Measurements from ENCODE around the gene DGUOK. TPM values are rescaled to one million over a fixed set of nuclear protein-coding genes. Genes with fewer than 3 reads are reported as not detected.

Gene DGUOK
- total and polyA plus RNA-seq, 2 of the 4 experiments (the other 2 are of a cell fraction) = 66.3 to 111 TPM

GRCh38 chr2:73997813-73998212, 71.1 kb downstream of the DGUOK start:
- POLR2A ChIA-PET (ENCODE audit: unreplicated experiment) = no interaction called here
- DNase-seq (no peak), ATAC-seq (ENCODE audit: low read depth) (no peak)
- Histone ChIP-seq H4K20me1 (ENCODE audit: insufficient read depth, low read length) (peaks cover 78% of the 10 kb centered on the region), H4K91ac (ENCODE audit: insufficient read depth, low read depth, low read length) (no peak overlapping the region), H2AK5ac (ENCODE audit: low read depth, low read length) (no peak overlapping the region; the same call in 1 of the 2 replicates), H3K9ac (ENCODE audit: low read depth, low read length) (no peak overlapping the region), H3K79me1 (ENCODE audit: low read depth in 1 of 2, low read length in 2 of 2) (peaks cover 35 to 93% of the 10 kb centered on the region in 2 experiments), H3K14ac (replicated peaks; ENCODE audit: low read depth, low read length) (no peak overlapping the region), H3K4me2 (ENCODE audit: low read depth, low read length) (no peak overlapping the region), H3K18ac (ENCODE audit: low read depth, low read length) (no peak overlapping the region), H2BK15ac (ENCODE audit: low read depth, low read length) (no peak overlapping the region), H3K27me3 (ENCODE audit: control insufficient read depth, insufficient read depth, low read length) (no peaks in the 10 kb centered on the region), H3K56ac (ENCODE audit: extremely low read depth, insufficient read depth, low read length) (no peak overlapping the region), H4K5ac (ENCODE audit: low read depth, low read length) (no peak overlapping the region), H3K4me3 (ENCODE audit: insufficient read depth, low read depth, low read length) (no peak overlapping the region), H4K8ac (ENCODE audit: low read depth in 2 of 2, low read length in 2 of 2) (no peak overlapping the region), H3K27ac (ENCODE audit: insufficient read depth, low read length) (no peak overlapping the region), H3K36me3 (ENCODE audit: control insufficient read depth, insufficient read depth, low read length) (no peaks in the 10 kb centered on the region), H3K9me1 (ENCODE audit: insufficient read depth, low read length) (peaks cover 31% of the 10 kb centered on the region), H3K4me1 (ENCODE audit: control insufficient read depth, insufficient read depth, low read length) (peaks cover 23% of the 10 kb centered on the region), H2AFZ (replicated peaks; ENCODE audit: low read length, poor library complexity) (no peak overlapping the region), H3K9me3 (ENCODE audit: control insufficient read depth, insufficient read depth, low read length) (no peaks in the 10 kb centered on the region), H2BK120ac (ENCODE audit: low read depth, low read length) (no peak overlapping the region), H2BK5ac (ENCODE audit: low read depth, low read length, poor library complexity, severe bottlenecking) (no peak overlapping the region), H3K23ac (ENCODE audit: low read depth, low read length) (no peak overlapping the region), H2BK20ac (ENCODE audit: low read depth, low read length) (no peak overlapping the region), H2AK9ac (replicated peaks; ENCODE audit: low read depth, low read length, poor library complexity) (no peak overlapping the region), H3K4ac (ENCODE audit: low read depth, low read length) (no peak overlapping the region)
- intact Hi-C loops (cut with micrococcal nuclease) (no loop called here), dilution Hi-C loops (cut with HindIII; ENCODE audit: low sequenced_read_pairs, unreplicated experiment) (no loop called here), in situ Hi-C loops (cut with MboI; ENCODE audit: low sequenced_read_pairs) (no loop called here)
- WGBS, 2 experiments (ENCODE audit: extremely low coverage in 2 of 2, insufficient read length in 1 of 2) = no CpG with 5 or more reads among the region's 6 CpGs
- CTCF ChIA-PET = no interaction called here
- BruUV-seq (replicated peaks) = no TSS peak
- TF ChIP-seq CTCF (conservative IDR thresholded peaks at IDR 0.05; ENCODE audit: low read depth, low read length) (0 out of 2 replicates have a peak, but pooled peaks have one; percentile 8), CEBPB (IDR thresholded peaks at IDR 0.05; ENCODE audit: low read depth, low read length) (no peak)

All from IMR-90 (cell line).